ENCODE measurements around the gene CCDC157.

- TF ChIP-seq CTCF (IDR thresholded peaks at IDR 0.05; ENCODE audit: insufficient read depth, low read length) (no peak), REST (IDR thresholded peaks at IDR 0.05; ENCODE audit: insufficient replicate concordance, low read depth) (no peak), POLR2AphosphoS5 (IDR thresholded peaks at IDR 0.05; ENCODE audit: low read depth) (no peak)
Measured at GRCh38 chr22:30386608-30386959, 29.8 kb downstream of the CCDC157 start.
